IMR-90 (cell line): ENCODE data around the gene ZNF775. TPM values are rescaled to one million over a fixed set of nuclear protein-coding genes. Genes with fewer than 3 reads are reported as not detected.

Experiments used
- ATAC-seq: fragments of 200-7000 bp; cut with Tn5 transposase; 2 replicates; pipeline ENCODE4 v1.9.1; 2020; ENCODE audit warnings: low read depth, mild to moderate bottlenecking, moderate library complexity
- BruUV-seq: library from RNA; stranded (reverse); fragments of 400-500 nt; replicated peaks from 2 replicates; lab custom pipeline; 2021; lab: Mats Ljungman, UMichigan
- CTCF ChIA-PET: fragments of 300-600 bp; formaldehyde crosslinking; extraction: SDS; loops from one replicate; lab custom pipeline; 2021; ENCODE audit warnings: antibody characterized with exemption; lab: Yijun Ruan, JAX
- POLR2A ChIA-PET: fragments of 300-600 bp; sonication (Branson Sonifier 250); formaldehyde crosslinking; loops from one replicate; lab custom pipeline; 2022; ENCODE audit warnings: antibody characterized with exemption; ENCODE audit not compliant: unreplicated experiment; lab: Charles Lee
- DNase-seq: peaks from one replicate; pipeline ENCODE4 v3.0.0; 2013
- H2AFZ ChIP-seq: replicated peaks from 2 replicates; pipeline ENCODE3; 2013; ENCODE audit warnings: low read length, mild to moderate bottlenecking; ENCODE audit not compliant: poor library complexity
- H2AK5ac ChIP-seq: 2 replicates; pipeline ENCODE4 v1.6.1; 2013; ENCODE audit warnings: low read depth, low read length, inconsistent platforms
- H2AK9ac ChIP-seq: replicated peaks from 2 replicates; pipeline ENCODE3; 2013; ENCODE audit warnings: mild to moderate bottlenecking, low read depth, low read length, moderate library complexity; ENCODE audit not compliant: poor library complexity
- H2BK120ac ChIP-seq: 2 replicates; pipeline ENCODE4 v1.6.1; 2013; ENCODE audit warnings: low read depth, low read length, inconsistent platforms
- H2BK15ac ChIP-seq: 3 replicates; pipeline ENCODE4 v1.6.1; 2013; ENCODE audit warnings: low read depth, low read length, inconsistent platforms
- H2BK20ac ChIP-seq: 2 replicates; pipeline ENCODE4 v1.6.1; 2013; ENCODE audit warnings: low read depth, mild to moderate bottlenecking, inconsistent platforms, low read length, moderate library complexity
- H2BK5ac ChIP-seq: 2 replicates; pipeline ENCODE4 v1.6.1; 2013; ENCODE audit warnings: mild to moderate bottlenecking, low read depth, low read length, inconsistent platforms; ENCODE audit not compliant: poor library complexity, severe bottlenecking
- H3K14ac ChIP-seq: replicated peaks from 2 replicates; pipeline ENCODE4 v1.6.1; 2013; ENCODE audit warnings: low read depth, low read length, inconsistent platforms
- H3K18ac ChIP-seq: 2 replicates; pipeline ENCODE4 v1.6.1; 2013; ENCODE audit warnings: low read depth, low read length, control low read depth
- H3K23ac ChIP-seq: 2 replicates; pipeline ENCODE4 v1.6.1; 2013; ENCODE audit warnings: low read depth, low read length, inconsistent platforms
- H3K27ac ChIP-seq: 2 replicates; pipeline ENCODE4 v1.5.1; 2013; ENCODE audit warnings: mild to moderate bottlenecking, control low read depth, low read length; ENCODE audit not compliant: insufficient read depth
- H3K27me3 ChIP-seq: 2 replicates; pipeline ENCODE4 v1.6.1; 2013; ENCODE audit warnings: low read length; ENCODE audit not compliant: control insufficient read depth, insufficient read depth
- H3K36me3 ChIP-seq: 2 replicates; pipeline ENCODE4 v1.6.1; 2013; ENCODE audit warnings: low read length, mixed read lengths; ENCODE audit not compliant: control insufficient read depth, insufficient read depth
- H3K4ac ChIP-seq: 2 replicates; pipeline ENCODE4 v1.6.1; 2013; ENCODE audit warnings: low read depth, low read length, inconsistent platforms
- H3K4me1 ChIP-seq: 2 replicates; pipeline ENCODE4 v1.6.1; 2013; ENCODE audit warnings: low read length, mixed read lengths; ENCODE audit not compliant: control insufficient read depth, insufficient read depth
- H3K4me2 ChIP-seq: 2 replicates; pipeline ENCODE4 v1.6.1; 2013; ENCODE audit warnings: low read depth, mild to moderate bottlenecking, control low read depth, low read length, moderate library complexity
- H3K4me3 ChIP-seq: 2 replicates; pipeline ENCODE4 v1.5.1; 2013; ENCODE audit warnings: low read depth, mild to moderate bottlenecking, control low read depth, low read length, moderate library complexity; ENCODE audit not compliant: insufficient read depth
- H3K56ac ChIP-seq: 2 replicates; pipeline ENCODE4 v1.6.1; 2013; ENCODE audit warnings: low read length, inconsistent platforms; ENCODE audit not compliant: insufficient read depth; ENCODE audit errors: extremely low read depth
- H3K79me1 ChIP-seq, 2 experiments: 2 replicates each; pipeline ENCODE4 v1.6.1; 2013; ENCODE audit warnings: low read length in 2 of 2, inconsistent platforms in 1 of 2, low read depth in 1 of 2
- H3K9ac ChIP-seq: 2 replicates; pipeline ENCODE4 v1.6.1; 2013; ENCODE audit warnings: low read depth, low read length, control low read depth
- H3K9me1 ChIP-seq: 2 replicates; pipeline ENCODE4 v1.6.1; 2013; ENCODE audit warnings: low read length, inconsistent platforms; ENCODE audit not compliant: insufficient read depth
- H3K9me3 ChIP-seq: 2 replicates; pipeline ENCODE4 v1.6.1; 2013; ENCODE audit warnings: low read length; ENCODE audit not compliant: control insufficient read depth, insufficient read depth
- H4K20me1 ChIP-seq: 2 replicates; pipeline ENCODE4 v1.6.1; 2013; ENCODE audit warnings: low read length, inconsistent platforms; ENCODE audit not compliant: insufficient read depth
- H4K5ac ChIP-seq: 2 replicates; pipeline ENCODE4 v1.6.1; 2013; ENCODE audit warnings: mild to moderate bottlenecking, low read depth, low read length, control low read depth
- H4K8ac ChIP-seq, 2 experiments: 2 replicates each; pipeline ENCODE4 v1.6.1; 2013; ENCODE audit warnings: low read depth in 2 of 2, low read length in 2 of 2, control low read depth in 1 of 2, inconsistent platforms in 1 of 2
- H4K91ac ChIP-seq: 2 replicates; pipeline ENCODE4 v1.6.1; 2013; ENCODE audit warnings: low read depth, low read length, inconsistent platforms; ENCODE audit not compliant: insufficient read depth
- BHLHE40 ChIP-seq: fragments of 150-350 bp; IDR thresholded peaks from 2 replicates; pipeline ENCODE4 v1.6.1; 2016; ENCODE audit warnings: mild to moderate bottlenecking, low read depth, low read length
- CEBPB ChIP-seq: IDR thresholded peaks from 2 replicates; pipeline ENCODE4 v1.6.1; 2012; ENCODE audit warnings: low read depth, low read length, improper control_type of control experiment
- CHD1 ChIP-seq: IDR thresholded peaks from 2 replicates; pipeline ENCODE4 v1.6.1; 2012; ENCODE audit warnings: low read depth, low read length, improper control_type of control experiment
- FOS ChIP-seq: fragments of 150-350 bp; IDR thresholded peaks from 2 replicates; pipeline ENCODE4 v1.6.1; 2016; ENCODE audit warnings: low read depth, low read length
- MAFK ChIP-seq: IDR thresholded peaks from 2 replicates; pipeline ENCODE4 v1.6.1; 2012; ENCODE audit warnings: low read depth, low read length, improper control_type of control experiment
- MAZ ChIP-seq: IDR thresholded peaks from 2 replicates; pipeline ENCODE4 v1.6.1; 2012; ENCODE audit warnings: low read depth, mild to moderate bottlenecking, low read length, improper control_type of control experiment, moderate library complexity, borderline replicate concordance
- MXI1 ChIP-seq: IDR thresholded peaks from 2 replicates; pipeline ENCODE4 v1.6.1; 2012; ENCODE audit warnings: low read depth, mild to moderate bottlenecking, low read length, moderate library complexity, borderline replicate concordance
- NFE2L2 ChIP-seq: fragments of 150-350 bp; IDR thresholded peaks from 2 replicates; pipeline ENCODE4 v1.6.1; 2016; ENCODE audit warnings: low read depth, mild to moderate bottlenecking, low read length
- POLR2A ChIP-seq: IDR thresholded peaks from 2 replicates; pipeline ENCODE4 v1.6.1; 2012; ENCODE audit warnings: mild to moderate bottlenecking, low read depth, low read length
- RAD21 ChIP-seq: IDR thresholded peaks from 2 replicates; pipeline ENCODE4 v1.6.1; 2012; ENCODE audit warnings: low read length, improper control_type of control experiment
- RCOR1 ChIP-seq: IDR thresholded peaks from 2 replicates; pipeline ENCODE4 v1.6.1; 2012; ENCODE audit warnings: mild to moderate bottlenecking, low read length, improper control_type of control experiment; ENCODE audit not compliant: insufficient replicate concordance
- RFX5 ChIP-seq: IDR thresholded peaks from 2 replicates; pipeline ENCODE4 v1.8.0; 2012; ENCODE audit warnings: low read depth, mild to moderate bottlenecking, low read length, moderate library complexity
- SMC3 ChIP-seq: fragments of 150-350 bp; IDR thresholded peaks from 2 replicates; pipeline ENCODE4 v1.6.1; 2016; ENCODE audit warnings: low read depth, mild to moderate bottlenecking, antibody characterized with exemption, low read length, moderate library complexity
- WGBS, 2 experiments: methylation state at CpG; one replicate each; pipeline versions ENCODE4 v1.1.5 to v1.1.7; 2013; ENCODE audit warnings: missing lambda C conversion rate in 2 of 2; ENCODE audit not compliant: insufficient read length in 1 of 2; ENCODE audit errors: extremely low coverage in 2 of 2; 5-methylcytosine and 5-hydroxymethylcytosine counted together
- dilution Hi-C: fragments of 300-500 bp; cut with HindIII; formaldehyde crosslinking; loops from one replicate; pipeline ENCODE4 v1.14.3; 2018; ENCODE audit warnings: low sequenced_read_pairs; ENCODE audit not compliant: unreplicated experiment
- in situ Hi-C: fragments of 300-500 bp; cut with MboI; formaldehyde crosslinking; loops from 3 replicates; pipeline ENCODE4 v1.14.3; 2019; ENCODE audit warnings: low sequenced_read_pairs, inconsistent platforms, mixed read lengths
- intact Hi-C: fragments of 100-400 bp; cut with micrococcal nuclease; formaldehyde crosslinking; loops from 2 replicates; pipeline ENCODE4 v1.10.0; 2022
- polyA plus RNA-seq, 3 experiments: library from polyadenylated mRNA; depleted of rRNA; stranded (reverse); fragments of >200 nt; gene quantifications; 2 replicates each; pipeline ENCODE4 v1.2.3, GENCODE V29; 2012; ENCODE audit warnings: low replicate concordance in 1 of 3
- total RNA-seq: library from RNA; depleted of rRNA; stranded (reverse); fragments of >200 nt; gene quantifications from 2 replicates; pipeline ENCODE4 v1.2.3, GENCODE V29; 2012
- TF ChIP-seq, protein P1 (sequence below): fragments of 150-350 bp; IDR thresholded peaks from 2 replicates; pipeline ENCODE4 v1.6.1; 2016; ENCODE audit warnings: low read depth, mild to moderate bottlenecking, low read length, moderate library complexity, borderline replicate concordance
- TF ChIP-seq, protein P2 (sequence below): fragments of 150-350 bp; IDR thresholded peaks from 2 replicates; pipeline ENCODE4 v1.6.1; 2017; ENCODE audit warnings: mild to moderate bottlenecking, antibody characterized with exemption, low read length, low read depth

Gene ZNF775
- total and polyA plus RNA-seq, 2 of the 4 experiments (the other 2 are of a cell fraction): 1.4 to 2.6 TPM

DNA sequence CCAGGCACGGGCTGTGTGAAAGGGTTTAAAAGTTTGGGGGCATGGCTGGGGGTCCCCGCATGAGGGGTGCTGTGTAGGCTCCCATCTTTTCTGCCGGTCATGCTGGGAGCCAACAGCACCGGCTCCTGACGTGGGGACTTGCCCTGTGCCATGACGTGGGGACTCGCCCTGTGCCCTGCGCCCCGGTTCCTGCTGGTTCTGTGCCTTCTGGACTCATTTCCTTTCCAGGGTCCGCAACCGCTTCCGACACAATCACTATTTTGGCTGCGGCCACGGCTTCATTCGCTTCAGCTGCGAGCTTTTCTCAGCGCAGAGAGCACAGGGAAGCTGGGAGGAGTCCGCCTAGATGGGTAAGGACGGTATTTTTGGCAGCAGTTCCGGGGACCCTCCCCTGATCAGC, 63.7 kb downstream of the ZNF775 start:
- Histone ChIP-seq H3K27me3 (peaks cover 2% of the 10 kb centered on the region; the same call in 1 of the 2 replicates), H4K20me1 (no peaks in the 10 kb centered on the region), H3K4me1 (no peaks in the 10 kb centered on the region), H3K23ac (no peak overlapping the region), H3K79me1 (no peaks in the 10 kb centered on the region), H3K4me2 (no peak overlapping the region), H3K4ac (no peak overlapping the region), H3K27ac (no peak overlapping the region), H2BK120ac (no peak overlapping the region), H4K5ac (no peak overlapping the region), H4K91ac (no peak overlapping the region), H2AFZ (no peak overlapping the region), H2BK20ac (no peak overlapping the region), H4K8ac (no peak overlapping the region), H2BK5ac (no peak overlapping the region), H3K9me1 (no peaks in the 10 kb centered on the region), H2BK15ac (no peak overlapping the region), H3K56ac (no peak overlapping the region), H3K9ac (no peak overlapping the region), H3K9me3 (peaks cover 11% of the 10 kb centered on the region), H3K14ac (no peak overlapping the region), H2AK9ac (no peak overlapping the region), H3K18ac (no peak overlapping the region), H3K36me3 (no peaks in the 10 kb centered on the region), H3K4me3 (no peak overlapping the region), H2AK5ac (no peak overlapping the region)
- intact Hi-C loops (no loop called here), in situ Hi-C loops (no loop called here), dilution Hi-C loops (no loop called here)
- TF ChIP-seq POLR2A (no peak), RAD21 (no peak), RFX5 (no peak), MAFK (no peak), FOS (no peak), BHLHE40 (no peak), NFE2L2 (no peak), CHD1 (no peak), SMC3 (no peak), RCOR1 (no peak), CEBPB (no peak), MXI1 (no peak), MAZ (no peak)
- TF ChIP-seq, protein P1, sequence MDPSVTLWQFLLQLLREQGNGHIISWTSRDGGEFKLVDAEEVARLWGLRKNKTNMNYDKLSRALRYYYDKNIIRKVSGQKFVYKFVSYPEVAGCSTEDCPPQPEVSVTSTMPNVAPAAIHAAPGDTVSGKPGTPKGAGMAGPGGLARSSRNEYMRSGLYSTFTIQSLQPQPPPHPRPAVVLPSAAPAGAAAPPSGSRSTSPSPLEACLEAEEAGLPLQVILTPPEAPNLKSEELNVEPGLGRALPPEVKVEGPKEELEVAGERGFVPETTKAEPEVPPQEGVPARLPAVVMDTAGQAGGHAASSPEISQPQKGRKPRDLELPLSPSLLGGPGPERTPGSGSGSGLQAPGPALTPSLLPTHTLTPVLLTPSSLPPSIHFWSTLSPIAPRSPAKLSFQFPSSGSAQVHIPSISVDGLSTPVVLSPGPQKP: no peak
- TF ChIP-seq, protein P2, sequence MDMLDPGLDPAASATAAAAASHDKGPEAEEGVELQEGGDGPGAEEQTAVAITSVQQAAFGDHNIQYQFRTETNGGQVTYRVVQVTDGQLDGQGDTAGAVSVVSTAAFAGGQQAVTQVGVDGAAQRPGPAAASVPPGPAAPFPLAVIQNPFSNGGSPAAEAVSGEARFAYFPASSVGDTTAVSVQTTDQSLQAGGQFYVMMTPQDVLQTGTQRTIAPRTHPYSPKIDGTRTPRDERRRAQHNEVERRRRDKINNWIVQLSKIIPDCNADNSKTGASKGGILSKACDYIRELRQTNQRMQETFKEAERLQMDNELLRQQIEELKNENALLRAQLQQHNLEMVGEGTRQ: no peak
- no TSS peak for BruUV-seq
- ChIA-PET POLR2A (no interaction called here), CTCF (no interaction called here)
- no peak for ATAC-seq
- no peak for DNase-seq
- 86% methylated on average over 15 of the region's 20 CpGs; no CpG with 5 or more reads in 1 of the 2 experiments for WGBS, 2 experiments
